PC-3 (cell line): ENCODE measurements around the gene GPR107. TPM values are rescaled to one million over a fixed set of nuclear protein-coding genes. Genes with fewer than 3 reads are reported as not detected.

Experiments
- ATAC-seq: fragments of 200-7000 bp; cut with Tn5 transposase; 2 replicates; pipeline ENCODE4 v1.9.1; 2020; ENCODE audit warnings: mild to moderate bottlenecking, moderate library complexity
- BruUV-seq: library from RNA; stranded (reverse); fragments of 400-500 nt; replicated peaks from 2 replicates; lab custom pipeline; 2021; lab: Mats Ljungman, UMichigan
- CTCF ChIA-PET: fragments of 300-600 bp; sonication (Branson Sonifier 250); formaldehyde crosslinking; loops from one replicate; lab custom pipeline; 2022; ENCODE audit warnings: antibody characterized with exemption; lab: Charles Lee
- POLR2A ChIA-PET: fragments of 300-600 bp; sonication (Branson Sonifier 250); formaldehyde crosslinking; loops from one replicate; lab custom pipeline; 2022; ENCODE audit warnings: antibody characterized with exemption; ENCODE audit not compliant: unreplicated experiment; lab: Charles Lee
- DNase-seq: peaks from one replicate; pipeline ENCODE4 v3.0.0-alpha.2; 2015
- H2AFZ ChIP-seq: fragments of 300-600 bp; sonication (generic); 2 replicates; pipeline ENCODE4 v1.6.0; 2016; ENCODE audit warnings: antibody characterized with exemption, low read length
- H3F3A ChIP-seq: fragments of 300-600 bp; sonication (generic); one replicate; pipeline ENCODE4 v1.6.0; 2017; ENCODE audit warnings: antibody characterized with exemption, low read length, control low read depth, mild to moderate bottlenecking; ENCODE audit not compliant: unreplicated experiment
- H3K27ac ChIP-seq: fragments of 300-600 bp; sonication (generic); 2 replicates; pipeline ENCODE4 v1.5.1; 2016; ENCODE audit warnings: mild to moderate bottlenecking, low read length
- H3K27me3 ChIP-seq: fragments of 300-600 bp; sonication (generic); 2 replicates; pipeline ENCODE4 v1.6.1; 2016; ENCODE audit warnings: low read length, mixed read lengths
- H3K36me3 ChIP-seq: fragments of 300-600 bp; sonication (generic); 2 replicates; pipeline ENCODE4 v1.6.1; 2016; ENCODE audit warnings: low read depth, mixed run types, low read length, mixed read lengths
- H3K4me1 ChIP-seq: fragments of 300-600 bp; sonication (generic); 2 replicates; pipeline ENCODE4 v1.5.1; 2016; ENCODE audit warnings: low read length; ENCODE audit not compliant: insufficient read depth
- H3K4me2 ChIP-seq: fragments of 300-600 bp; sonication (generic); 2 replicates; pipeline ENCODE4 v1.6.0; 2016; ENCODE audit warnings: low read length
- H3K4me3 ChIP-seq: fragments of 300-600 bp; sonication (generic); 2 replicates; pipeline ENCODE4 v1.5.1; 2016; ENCODE audit warnings: mild to moderate bottlenecking, low read length, mixed read lengths
- H3K79me2 ChIP-seq: fragments of 300-600 bp; sonication (generic); 2 replicates; pipeline ENCODE4 v1.6.1; 2017; ENCODE audit warnings: low read length, mixed read lengths
- H3K9ac ChIP-seq: fragments of 300-600 bp; sonication (generic); 2 replicates; pipeline ENCODE4 v1.6.0; 2016; ENCODE audit warnings: mild to moderate bottlenecking, low read length
- H3K9me2 ChIP-seq: fragments of 300-600 bp; sonication (generic); replicated peaks from 2 replicates; pipeline ENCODE4 v1.6.1; 2016; ENCODE audit warnings: mixed run types, low read length, mixed read lengths
- H3K9me3 ChIP-seq: fragments of 300-600 bp; sonication (generic); 2 replicates; pipeline ENCODE4 v1.6.1; 2016; ENCODE audit warnings: low read length, mixed read lengths
- H4K20me1 ChIP-seq: fragments of 300-600 bp; sonication (generic); 2 replicates; pipeline ENCODE4 v1.6.1; 2016; ENCODE audit warnings: low read length, mixed read lengths
- CTCF ChIP-seq: fragments of 300-600 bp; sonication (generic); conservative IDR thresholded peaks from 2 replicates; pipeline ENCODE4 v1.5.1; 2017; ENCODE audit warnings: antibody characterized with exemption, low read depth, mild to moderate bottlenecking, low read length
- EZH2 ChIP-seq: fragments of 300-600 bp; sonication (generic); IDR thresholded peaks from one replicate; pipeline ENCODE4 v1.6.1; 2017; ENCODE audit warnings: antibody characterized with exemption, mild to moderate bottlenecking, low read length; ENCODE audit not compliant: unreplicated experiment
- EZH2phosphoT487 ChIP-seq: fragments of 300-600 bp; sonication (generic); IDR thresholded peaks from 2 replicates; pipeline ENCODE4 v1.6.1; 2018; ENCODE audit warnings: mild to moderate bottlenecking, antibody characterized with exemption, low read length, borderline replicate concordance
- intact Hi-C: fragments of 100-400 bp; cut with micrococcal nuclease; formaldehyde crosslinking; loops from 2 replicates; pipeline ENCODE4 v1.9.0; 2023
- total RNA-seq: library from RNA; depleted of rRNA; stranded (reverse); fragments of >200 nt; gene quantifications from 2 replicates; pipeline ENCODE4 v1.2.3, GENCODE V29; 2014

GPR107 gene
- total RNA-seq, 1 experiment from 2014 or later: 11.4 TPM

- H3K9ac ChIP-seq: peak overlapping the region; percentile 21; the same call in 1 of the 2 replicates
- ChIA-PET CTCF (no interaction called here), POLR2A (no interaction called here)
- intact Hi-C loops: no loop called here
- peaks cover 53% of the 10 kb centered on the region for H3K79me2 ChIP-seq
- H3K4me1 ChIP-seq: peaks cover 7% of the 10 kb centered on the region
- H3K9me3 ChIP-seq: no peaks in the 10 kb centered on the region
- ATAC-seq (peak; percentile 83), DNase-seq (peak; percentile 60)
- H3K9me2 ChIP-seq: no peaks in the 10 kb centered on the region
- H3K27ac ChIP-seq: peak overlapping the region; percentile 69
- no peaks in the 10 kb centered on the region for H3K27me3 ChIP-seq
- no peaks in the 10 kb centered on the region for H4K20me1 ChIP-seq
- H3K4me2 ChIP-seq: peak overlapping the region; percentile 16
- H3K36me3 ChIP-seq: peaks cover 6% of the 10 kb centered on the region; the same call in 1 of the 2 replicates
- no TSS peak for BruUV-seq
- H3K4me3 ChIP-seq: no peak overlapping the region
- no peak for TF ChIP-seq EZH2phosphoT487
- TF ChIP-seq EZH2: no peak
- no peak for TF ChIP-seq CTCF
- H3F3A ChIP-seq: no peaks in the 10 kb centered on the region
- H2AFZ ChIP-seq: 0 out of 2 replicates have a peak overlapping the region, but pooled peaks have one; percentile 49
Measured at GRCh38 chr9:130072515-130073235, 19.0 kb downstream of the GPR107 start.

DNA sequence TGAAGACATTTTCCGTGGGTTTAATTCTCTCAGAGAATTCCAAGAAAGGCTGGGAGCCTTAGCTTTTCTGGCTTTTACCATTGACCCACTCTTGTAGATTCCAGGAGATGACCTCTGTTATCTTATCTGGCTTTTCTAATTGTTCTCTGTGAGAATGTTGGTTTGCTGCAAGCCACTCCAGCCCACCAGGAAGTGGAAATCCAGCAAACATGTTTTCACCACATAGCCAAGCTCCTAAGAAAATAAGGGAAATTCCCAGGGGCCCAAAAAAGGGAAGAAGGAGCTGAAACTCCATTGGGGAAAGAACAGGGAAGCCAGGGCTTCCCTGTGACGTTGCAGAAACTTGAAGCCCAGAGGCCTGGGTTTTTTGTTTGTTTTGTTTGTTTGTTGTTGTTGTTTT is 19.7 kb downstream of the GPR107 start:
- ATAC-seq (no peak), DNase-seq (no peak)
- ChIA-PET CTCF (no interaction called here), POLR2A (interaction anchor here (0.7 kb wide), 1 partner anchor 169 kb away, joined by 4 read pairs; no protein-coding TSS in a partner anchor)
- H3K79me2 ChIP-seq: peaks cover 46% of the 10 kb centered on the region
- H3K9ac ChIP-seq: peak overlapping the region; percentile 21; the same call in 1 of the 2 replicates
- no peaks in the 10 kb centered on the region for H3K9me3 ChIP-seq
- BruUV-seq: no TSS peak
- no peaks in the 10 kb centered on the region for H3K27me3 ChIP-seq
- H3K9me2 ChIP-seq: no peaks in the 10 kb centered on the region
- peaks cover 6% of the 10 kb centered on the region; the same call in 1 of the 2 replicates for H3K36me3 ChIP-seq
- peaks cover 7% of the 10 kb centered on the region for H3K4me1 ChIP-seq
- no peak overlapping the region for H2AFZ ChIP-seq
- H3K27ac ChIP-seq: peak overlapping the region; percentile 69
- TF ChIP-seq CTCF (no peak), EZH2 (no peak), EZH2phosphoT487 (no peak)
- peak overlapping the region; percentile 16 for H3K4me2 ChIP-seq
- H3F3A ChIP-seq: no peaks in the 10 kb centered on the region
- H3K4me3 ChIP-seq: no peak overlapping the region
- no peaks in the 10 kb centered on the region for H4K20me1 ChIP-seq
- intact Hi-C loops: no loop called here

DNA sequence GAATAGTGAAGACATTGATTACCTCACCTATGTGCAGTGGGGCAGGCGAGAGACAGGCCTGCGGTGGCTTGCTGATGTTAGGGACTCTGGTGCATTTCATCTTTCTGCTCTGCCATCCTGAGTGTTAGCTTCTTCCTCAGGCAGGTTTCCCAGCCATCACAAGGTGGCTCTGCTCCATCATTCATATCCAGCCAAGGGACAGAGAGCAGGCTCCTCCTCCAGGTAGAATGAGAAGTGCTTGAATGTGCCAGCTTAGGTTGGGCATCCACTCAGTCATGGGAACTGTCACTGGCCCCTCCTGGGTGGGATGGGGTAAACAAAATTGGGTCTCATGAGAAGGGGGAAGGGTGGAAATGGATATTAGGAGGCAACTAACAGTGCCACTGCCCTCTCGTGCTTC is 24.8 kb downstream of the GPR107 start:
- DNase-seq: no peak
- Histone ChIP-seq H4K20me1 (no peaks in the 10 kb centered on the region), H3K4me3 (no peak overlapping the region), H3K27ac (no peak overlapping the region), H2AFZ (no peak overlapping the region), H3K4me1 (no peaks in the 10 kb centered on the region), H3K9me2 (no peaks in the 10 kb centered on the region), H3K36me3 (peaks cover 12% of the 10 kb centered on the region; the same call in 1 of the 2 replicates), H3F3A (no peaks in the 10 kb centered on the region), H3K79me2 (peaks cover 10% of the 10 kb centered on the region; the same call in 1 of the 2 replicates), H3K9ac (no peak overlapping the region), H3K9me3 (no peaks in the 10 kb centered on the region), H3K27me3 (no peaks in the 10 kb centered on the region), H3K4me2 (no peak overlapping the region)
- TF ChIP-seq EZH2phosphoT487 (no peak), CTCF (no peak), EZH2 (no peak)
- POLR2A ChIA-PET: no interaction called here
- no peak for ATAC-seq
- no TSS peak for BruUV-seq
- CTCF ChIA-PET: no interaction called here
- intact Hi-C loops: no loop called here
